HepG2 (cell line): ENCODE measurements around the gene EFNA2. TPM values are rescaled to one million over a fixed set of nuclear protein-coding genes. Genes with fewer than 3 reads are reported as not detected.

Experiments used
- HHEX ChIP-seq: IDR thresholded peaks from 2 replicates; pipeline ENCODE4 v1.6.1; 2016; ENCODE audit warnings: control low read depth
- IKZF5 ChIP-seq: IDR thresholded peaks from 2 replicates; pipeline ENCODE4 v1.6.1; 2018; ENCODE audit warnings: missing genetic modification reagents, mild to moderate bottlenecking, missing compliant biosample characterization
- KLF16 ChIP-seq, 2 experiments: sonication (generic) in 1 of 2; formaldehyde crosslinking in 1 of 2; IDR thresholded peaks; 2 replicates each; pipeline versions ENCODE4 v1.6.1 to v1.8.0; 2016 to 2023; ENCODE audit warnings: missing genetic modification reagents in 2 of 2, missing compliant biosample characterization in 1 of 2
- MZF1 ChIP-seq: sonication (generic); formaldehyde crosslinking; IDR thresholded peaks from 2 replicates; pipeline ENCODE4 v1.8.1; 2023; ENCODE audit warnings: mild to moderate bottlenecking, missing genetic modification reagents, borderline replicate concordance
- PITX1 ChIP-seq: sonication (generic); formaldehyde crosslinking; IDR thresholded peaks from 2 replicates; pipeline ENCODE4 v1.5.1; 2020; ENCODE audit warnings: mild to moderate bottlenecking, missing genetic modification reagents
- RARA ChIP-seq: IDR thresholded peaks from 2 replicates; pipeline ENCODE4 v1.6.1; 2016; ENCODE audit warnings: missing genetic modification reagents, missing compliant biosample characterization
- ZBTB38 ChIP-seq: sonication (generic); formaldehyde crosslinking; IDR thresholded peaks from 2 replicates; pipeline ENCODE4 v1.5.1; 2020; ENCODE audit warnings: mild to moderate bottlenecking, missing genetic modification reagents
- ZEB1 ChIP-seq: IDR thresholded peaks from 2 replicates; pipeline ENCODE4 v1.6.1; 2012; ENCODE audit warnings: mild to moderate bottlenecking, low read depth, inconsistent platforms; ENCODE audit not compliant: insufficient replicate concordance
- ZNF10 ChIP-seq: sonication (generic); formaldehyde crosslinking; IDR thresholded peaks from 2 replicates; pipeline ENCODE4 v1.4.0; 2020; ENCODE audit warnings: mild to moderate bottlenecking, low read depth, missing genetic modification reagents, borderline replicate concordance
- ZNF12 ChIP-seq: sonication (generic); formaldehyde crosslinking; IDR thresholded peaks from 2 replicates; pipeline ENCODE4 v1.5.0; 2020; ENCODE audit warnings: missing genetic modification reagents
- ZNF124 ChIP-seq: sonication (generic); formaldehyde crosslinking; IDR thresholded peaks from 2 replicates; pipeline ENCODE4 v1.4.0; 2020; ENCODE audit warnings: missing genetic modification reagents
- ZNF260 ChIP-seq: sonication (generic); formaldehyde crosslinking; IDR thresholded peaks from 2 replicates; pipeline ENCODE4 v1.4.0; 2020; ENCODE audit warnings: missing genetic modification reagents, low read depth, mild to moderate bottlenecking, borderline replicate concordance
- ZNF572 ChIP-seq: sonication (generic); formaldehyde crosslinking; IDR thresholded peaks from 2 replicates; pipeline ENCODE4 v1.5.1; 2020; ENCODE audit warnings: mild to moderate bottlenecking, missing genetic modification reagents
- ZNF720 ChIP-seq: sonication (generic); formaldehyde crosslinking; IDR thresholded peaks from 2 replicates; pipeline ENCODE4 v1.4.0; 2020; ENCODE audit warnings: missing genetic modification reagents
- ZNF772 ChIP-seq: sonication (generic); formaldehyde crosslinking; IDR thresholded peaks from 2 replicates; pipeline ENCODE4 v1.5.0; 2020; ENCODE audit warnings: mild to moderate bottlenecking, missing genetic modification reagents
- polyA plus RNA-seq, 8 experiments: library from polyadenylated mRNA; depleted of rRNA in 3 of 8; stranded (reverse) in 7 of 8; unstranded in 1 of 8; fragments of >200 nt; fragmentation: Illumina TruSeq in 4 of 8; extraction: Trizol in 4 of 8; gene quantifications; 2 replicates each; pipeline versions ENCODE4 v1.2.1 to v1.2.3, GENCODE V29; 2011 to 2016; ENCODE audit warnings: low read depth in 4 of 8, missing spikeins in 1 of 8, mixed read lengths in 1 of 8; ENCODE audit not compliant: insufficient read depth in 1 of 8
- total RNA-seq, 5 experiments: library from RNA; depleted of rRNA; stranded (reverse); fragments of >200 nt; fragmentation: Illumina TruSeq; extraction: Trizol; gene quantifications; 2 replicates each; pipeline ENCODE4 v1.2.3, GENCODE V29; 2016; ENCODE audit warnings: low read depth in 1 of 5
- TF ChIP-seq, protein P1 (sequence below): sonication (generic); formaldehyde crosslinking; IDR thresholded peaks from 2 replicates; pipeline ENCODE4 v1.4.0; 2020; ENCODE audit warnings: missing genetic modification reagents, borderline replicate concordance
- TF ChIP-seq, protein P2 (sequence below), 2 experiments: sonication (generic) in 1 of 2; formaldehyde crosslinking in 1 of 2; IDR thresholded peaks; 2 replicates each; pipeline versions ENCODE4 v1.4.0 to v1.6.1; 2018 to 2020; ENCODE audit warnings: missing genetic modification reagents in 2 of 2, borderline replicate concordance in 1 of 2, low read depth in 1 of 2, mild to moderate bottlenecking in 1 of 2, missing biosample characterization in 1 of 2
- TF ChIP-seq, protein P3 (sequence below): sonication (generic); formaldehyde crosslinking; conservative IDR thresholded peaks from 2 replicates; pipeline ENCODE4 v1.4.0; 2020; ENCODE audit warnings: mild to moderate bottlenecking, missing genetic modification reagents, moderate library complexity

The EFNA2 gene
- total and polyA plus RNA-seq, 2 of the 13 experiments (the other 11 are each of a cell fraction or from before 2014, with no cell fraction given): 6.0 to 9.9 TPM

DNA sequence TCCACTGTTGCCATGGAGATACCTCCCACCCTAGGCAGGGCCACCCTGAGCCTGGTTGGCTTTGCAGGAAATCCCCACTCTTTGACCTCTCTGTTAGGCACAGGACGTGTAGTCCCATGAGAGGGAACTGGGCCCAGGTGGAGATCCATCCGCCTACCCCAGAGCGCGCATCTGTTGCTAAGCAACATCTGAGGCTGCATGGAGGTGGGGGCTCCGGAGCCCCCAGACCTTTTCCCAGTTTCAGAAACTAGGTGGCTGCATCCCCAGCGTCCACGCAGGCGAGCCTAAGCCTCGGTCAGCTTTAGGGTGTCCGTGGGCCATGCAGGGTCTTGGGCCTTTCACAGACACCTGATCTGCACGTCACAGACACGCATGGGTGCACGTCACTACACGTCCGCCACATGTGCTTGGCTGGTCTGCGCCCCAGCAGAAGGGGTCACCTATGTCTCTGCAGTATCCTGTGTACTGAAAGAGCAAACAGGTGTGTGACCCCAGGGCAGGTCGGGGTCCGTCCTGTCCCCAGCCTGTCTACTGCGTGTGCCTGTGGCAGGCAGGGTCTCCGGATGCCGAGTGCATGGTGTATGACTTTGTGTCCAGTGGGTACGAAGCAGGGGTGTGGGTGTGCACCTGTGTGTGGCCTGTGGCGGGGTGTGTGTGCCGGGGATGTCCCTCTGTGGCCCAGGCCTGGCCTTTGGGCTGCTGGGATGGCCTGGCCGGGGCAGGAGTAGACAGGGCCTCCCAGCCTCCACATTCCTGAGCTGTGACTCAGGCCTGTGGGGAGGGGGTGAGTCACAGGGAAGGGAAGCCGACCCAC, 20.7 kb upstream of the EFNA2 start (continued):
- TF ChIP-seq, protein P1, sequence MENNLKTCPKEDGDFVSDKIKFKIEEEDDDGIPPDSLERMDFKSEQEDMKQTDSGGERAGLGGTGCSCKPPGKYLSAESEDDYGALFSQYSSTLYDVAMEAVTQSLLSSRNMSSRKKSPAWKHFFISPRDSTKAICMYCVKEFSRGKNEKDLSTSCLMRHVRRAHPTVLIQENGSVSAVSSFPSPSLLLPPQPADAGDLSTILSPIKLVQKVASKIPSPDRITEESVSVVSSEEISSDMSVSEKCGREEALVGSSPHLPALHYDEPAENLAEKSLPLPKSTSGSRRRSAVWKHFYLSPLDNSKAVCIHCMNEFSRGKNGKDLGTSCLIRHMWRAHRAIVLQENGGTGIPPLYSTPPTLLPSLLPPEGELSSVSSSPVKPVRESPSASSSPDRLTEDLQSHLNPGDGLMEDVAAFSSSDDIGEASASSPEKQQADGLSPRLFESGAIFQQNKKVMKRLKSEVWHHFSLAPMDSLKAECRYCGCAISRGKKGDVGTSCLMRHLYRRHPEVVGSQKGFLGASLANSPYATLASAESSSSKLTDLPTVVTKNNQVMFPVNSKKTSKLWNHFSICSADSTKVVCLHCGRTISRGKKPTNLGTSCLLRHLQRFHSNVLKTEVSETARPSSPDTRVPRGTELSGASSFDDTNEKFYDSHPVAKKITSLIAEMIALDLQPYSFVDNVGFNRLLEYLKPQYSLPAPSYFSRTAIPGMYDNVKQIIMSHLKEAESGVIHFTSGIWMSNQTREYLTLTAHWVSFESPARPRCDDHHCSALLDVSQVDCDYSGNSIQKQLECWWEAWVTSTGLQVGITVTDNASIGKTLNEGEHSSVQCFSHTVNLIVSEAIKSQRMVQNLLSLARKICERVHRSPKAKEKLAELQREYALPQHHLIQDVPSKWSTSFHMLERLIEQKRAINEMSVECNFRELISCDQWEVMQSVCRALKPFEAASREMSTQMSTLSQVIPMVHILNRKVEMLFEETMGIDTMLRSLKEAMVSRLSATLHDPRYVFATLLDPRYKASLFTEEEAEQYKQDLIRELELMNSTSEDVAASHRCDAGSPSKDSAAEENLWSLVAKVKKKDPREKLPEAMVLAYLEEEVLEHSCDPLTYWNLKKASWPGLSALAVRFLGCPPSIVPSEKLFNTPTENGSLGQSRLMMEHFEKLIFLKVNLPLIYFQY (CRISPR knock-in tag): peak; percentile 88; the same call in 1 of the 2 replicates
- TF ChIP-seq RARA (CRISPR knock-in tag): peak; percentile 91
- TF ChIP-seq ZBTB38 (CRISPR knock-in tag): 0 out of 2 replicates have a peak, but pooled peaks have one; percentile 37
- no peak for TF ChIP-seq ZNF572 (CRISPR knock-in tag)
- TF ChIP-seq ZNF10 (CRISPR knock-in tag): no peak
- TF ChIP-seq IKZF5 (CRISPR knock-in tag): peak; percentile 71
- TF ChIP-seq ZNF260: no peak
- 0 out of 2 replicates have a peak, but pooled peaks have one; percentile 43 for TF ChIP-seq PITX1 (CRISPR knock-in tag)
- peak; percentile 54; the same call in 1 of the 2 replicates for TF ChIP-seq ZNF720
- TF ChIP-seq, protein P2, sequence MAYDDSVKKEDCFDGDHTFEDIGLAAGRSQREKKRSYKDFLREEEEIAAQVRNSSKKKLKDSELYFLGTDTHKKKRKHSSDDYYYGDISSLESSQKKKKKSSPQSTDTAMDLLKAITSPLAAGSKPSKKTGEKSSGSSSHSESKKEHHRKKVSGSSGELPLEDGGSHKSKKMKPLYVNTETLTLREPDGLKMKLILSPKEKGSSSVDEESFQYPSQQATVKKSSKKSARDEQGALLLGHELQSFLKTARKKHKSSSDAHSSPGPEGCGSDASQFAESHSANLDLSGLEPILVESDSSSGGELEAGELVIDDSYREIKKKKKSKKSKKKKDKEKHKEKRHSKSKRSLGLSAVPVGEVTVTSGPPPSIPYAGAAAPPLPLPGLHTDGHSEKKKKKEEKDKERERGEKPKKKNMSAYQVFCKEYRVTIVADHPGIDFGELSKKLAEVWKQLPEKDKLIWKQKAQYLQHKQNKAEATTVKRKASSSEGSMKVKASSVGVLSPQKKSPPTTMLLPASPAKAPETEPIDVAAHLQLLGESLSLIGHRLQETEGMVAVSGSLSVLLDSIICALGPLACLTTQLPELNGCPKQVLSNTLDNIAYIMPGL (CRISPR knock-in tag; IDR thresholded peaks at IDR 0.05; ENCODE audit: borderline replicate concordance in 1 of 2, low read depth in 1 of 2): peak in 1 of 2 experiments; percentile 52; a peak in 2 of 4 replicates
- no peak for TF ChIP-seq ZNF124 (CRISPR knock-in tag)
- 0 out of 4 replicates have a peak, but pooled peaks of 1 of the 2 experiments have one; percentile 53 for TF ChIP-seq KLF16 (CRISPR knock-in tag; IDR thresholded peaks at IDR 0.05)
- TF ChIP-seq, protein P3, sequence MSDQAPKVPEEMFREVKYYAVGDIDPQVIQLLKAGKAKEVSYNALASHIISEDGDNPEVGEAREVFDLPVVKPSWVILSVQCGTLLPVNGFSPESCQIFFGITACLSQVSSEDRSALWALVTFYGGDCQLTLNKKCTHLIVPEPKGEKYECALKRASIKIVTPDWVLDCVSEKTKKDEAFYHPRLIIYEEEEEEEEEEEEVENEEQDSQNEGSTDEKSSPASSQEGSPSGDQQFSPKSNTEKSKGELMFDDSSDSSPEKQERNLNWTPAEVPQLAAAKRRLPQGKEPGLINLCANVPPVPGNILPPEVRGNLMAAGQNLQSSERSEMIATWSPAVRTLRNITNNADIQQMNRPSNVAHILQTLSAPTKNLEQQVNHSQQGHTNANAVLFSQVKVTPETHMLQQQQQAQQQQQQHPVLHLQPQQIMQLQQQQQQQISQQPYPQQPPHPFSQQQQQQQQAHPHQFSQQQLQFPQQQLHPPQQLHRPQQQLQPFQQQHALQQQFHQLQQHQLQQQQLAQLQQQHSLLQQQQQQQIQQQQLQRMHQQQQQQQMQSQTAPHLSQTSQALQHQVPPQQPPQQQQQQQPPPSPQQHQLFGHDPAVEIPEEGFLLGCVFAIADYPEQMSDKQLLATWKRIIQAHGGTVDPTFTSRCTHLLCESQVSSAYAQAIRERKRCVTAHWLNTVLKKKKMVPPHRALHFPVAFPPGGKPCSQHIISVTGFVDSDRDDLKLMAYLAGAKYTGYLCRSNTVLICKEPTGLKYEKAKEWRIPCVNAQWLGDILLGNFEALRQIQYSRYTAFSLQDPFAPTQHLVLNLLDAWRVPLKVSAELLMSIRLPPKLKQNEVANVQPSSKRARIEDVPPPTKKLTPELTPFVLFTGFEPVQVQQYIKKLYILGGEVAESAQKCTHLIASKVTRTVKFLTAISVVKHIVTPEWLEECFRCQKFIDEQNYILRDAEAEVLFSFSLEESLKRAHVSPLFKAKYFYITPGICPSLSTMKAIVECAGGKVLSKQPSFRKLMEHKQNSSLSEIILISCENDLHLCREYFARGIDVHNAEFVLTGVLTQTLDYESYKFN (CRISPR knock-in tag): peak; percentile 77
- TF ChIP-seq MZF1 (CRISPR knock-in tag): no peak
- TF ChIP-seq ZNF772 (CRISPR knock-in tag): no peak
- peak; percentile 60; the same call in 1 of the 2 replicates for TF ChIP-seq ZNF12 (CRISPR knock-in tag)
- peak; percentile 78 for TF ChIP-seq ZEB1
- TF ChIP-seq HHEX (CRISPR knock-in tag): no peak; the same call in 1 of the 2 replicates
